Body of pancreas (tissue), 4 donors: Measurements from ENCODE around the gene KRTAP9-4.

ENCODE experiments used
- CTCF ChIP-seq, 7 experiments: fragments of 450-650 bp in 4 of 7; fragments of 200-600 bp in 3 of 7; sonication (generic) in 3 of 7; IDR thresholded peaks; one replicate each; pipeline ENCODE4 v1.5.1; 2016 to 2019; ENCODE audit warnings: antibody characterized with exemption in 7 of 7
- POLR2A ChIP-seq, 3 donors: fragments of 450-650 bp; IDR thresholded peaks; one replicate each; pipeline ENCODE4 v1.6.1; 2016; ENCODE audit warnings: antibody characterized with exemption in 3 of 3, mild to moderate bottlenecking in 2 of 3

GRCh38 chr17:41287050-41287449, 37.6 kb downstream of the KRTAP9-4 start:
- no peak for TF ChIP-seq POLR2A (IDR thresholded peaks at IDR 0.05)
- TF ChIP-seq CTCF (IDR thresholded peaks at IDR 0.05): no peak
